Femur (tissue), 1 donor: ENCODE measurements around the gene DARS1.

Experiments
- DNase-seq: peaks from one replicate; pipeline ENCODE4 v3.0.0-alpha.2; 2017

Gene DARS1

DNA sequence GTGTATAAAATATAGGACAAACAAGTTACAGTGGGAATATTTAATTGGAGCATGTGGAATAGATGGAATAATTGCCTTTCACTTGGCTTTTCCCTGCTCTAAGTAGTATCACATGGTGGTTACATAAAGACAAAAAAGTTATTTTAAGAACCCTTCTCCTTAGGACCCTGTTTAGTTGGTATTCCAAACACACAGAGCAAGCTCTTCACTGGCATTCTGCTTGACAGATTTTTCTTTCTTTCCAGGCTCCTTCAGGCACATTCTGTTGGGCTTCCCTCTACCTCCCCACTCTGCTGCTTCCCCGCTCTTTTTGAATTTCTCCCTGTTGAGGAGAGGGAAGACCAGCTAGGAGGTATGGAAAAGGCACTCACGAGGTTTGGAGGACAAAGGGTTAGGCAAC lies 29.0 kb upstream of the DARS1 start:
- DNase-seq, result no peak

DNA sequence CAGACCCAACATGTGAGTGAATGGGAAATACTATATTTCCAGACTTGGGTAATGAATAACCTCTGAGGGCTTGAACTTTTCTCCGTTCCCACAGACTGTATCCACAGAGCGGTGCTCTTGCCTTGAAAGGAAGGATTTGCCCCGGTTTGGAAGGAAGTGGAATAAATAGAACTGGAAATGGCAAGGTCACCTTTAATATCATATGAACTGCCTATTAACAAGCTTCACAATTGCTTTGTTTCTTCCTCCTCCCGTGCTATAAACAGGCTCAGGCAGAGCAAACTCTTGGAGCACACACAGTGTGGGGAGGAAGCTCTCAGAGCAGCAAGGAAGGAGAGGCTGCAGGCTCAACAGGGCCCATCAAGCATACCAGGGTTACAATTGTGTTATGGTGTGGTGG lies 28.5 kb upstream of the DARS1 start:
- no peak for DNase-seq

DNA sequence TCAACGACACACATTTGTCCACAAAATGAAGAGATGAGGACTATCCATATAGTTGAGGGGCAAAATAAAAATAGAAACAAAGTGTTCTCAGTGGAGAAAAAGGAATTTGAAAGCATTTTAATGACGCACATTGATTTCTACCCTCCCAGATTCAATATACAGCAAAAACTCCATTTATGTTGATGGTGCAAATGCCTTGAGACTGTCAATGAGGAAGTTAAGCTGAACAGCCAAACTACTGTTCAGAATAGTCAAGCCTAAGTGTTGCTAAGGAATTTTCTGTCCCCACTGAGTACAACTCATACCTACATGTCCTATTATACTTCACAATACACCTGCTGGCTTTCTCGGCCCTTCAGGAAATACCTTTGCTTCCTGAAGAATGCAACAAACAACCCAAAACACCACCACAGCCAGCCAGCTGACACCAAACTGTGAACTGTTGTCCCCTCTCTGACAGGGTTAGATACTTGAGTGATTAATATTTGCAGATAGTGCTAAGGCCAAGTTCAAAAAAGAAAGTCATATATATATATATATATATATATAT lies 27.8 kb upstream of the DARS1 start:
- DNase-seq, result no peak

DNA sequence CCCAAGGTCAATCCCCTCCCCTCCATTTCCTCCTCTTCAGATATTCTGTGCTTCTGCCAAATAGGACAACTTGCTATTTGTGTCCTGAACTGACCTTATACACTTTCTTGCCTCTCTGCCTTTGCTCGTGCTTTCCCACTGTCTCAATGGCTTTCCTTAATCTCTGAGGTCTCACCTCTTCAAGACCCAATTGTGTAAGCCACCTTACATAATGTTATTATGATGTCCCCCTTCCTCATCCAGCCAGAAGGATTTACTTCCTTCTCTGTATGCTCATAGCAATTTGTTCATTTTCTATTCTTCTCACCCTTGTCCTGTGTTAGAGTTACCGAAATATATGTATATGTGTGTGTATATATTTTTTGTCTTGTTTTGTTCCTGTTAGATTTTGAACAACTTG lies 26.9 kb upstream of the DARS1 start:
- no peak for DNase-seq

DNA sequence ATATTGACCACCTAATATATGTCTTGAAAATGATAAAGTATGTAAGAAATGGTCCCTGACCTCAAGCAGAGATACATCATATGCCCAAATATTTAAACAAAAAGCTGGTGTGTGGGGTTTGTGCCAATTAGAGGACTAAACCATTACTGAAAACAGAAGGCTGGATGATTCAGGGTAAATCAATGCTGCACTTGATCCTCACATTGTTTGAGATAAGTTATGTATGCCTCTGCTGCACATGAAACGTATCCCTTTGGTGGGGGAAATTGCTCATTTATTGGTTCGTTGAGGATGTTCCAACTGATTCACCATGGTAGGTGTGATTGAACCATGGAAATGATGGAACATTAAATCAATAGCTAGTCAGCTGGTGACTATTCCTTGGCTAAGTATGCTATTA lies 24.7 kb upstream of the DARS1 start:
- no peak for DNase-seq

DNA sequence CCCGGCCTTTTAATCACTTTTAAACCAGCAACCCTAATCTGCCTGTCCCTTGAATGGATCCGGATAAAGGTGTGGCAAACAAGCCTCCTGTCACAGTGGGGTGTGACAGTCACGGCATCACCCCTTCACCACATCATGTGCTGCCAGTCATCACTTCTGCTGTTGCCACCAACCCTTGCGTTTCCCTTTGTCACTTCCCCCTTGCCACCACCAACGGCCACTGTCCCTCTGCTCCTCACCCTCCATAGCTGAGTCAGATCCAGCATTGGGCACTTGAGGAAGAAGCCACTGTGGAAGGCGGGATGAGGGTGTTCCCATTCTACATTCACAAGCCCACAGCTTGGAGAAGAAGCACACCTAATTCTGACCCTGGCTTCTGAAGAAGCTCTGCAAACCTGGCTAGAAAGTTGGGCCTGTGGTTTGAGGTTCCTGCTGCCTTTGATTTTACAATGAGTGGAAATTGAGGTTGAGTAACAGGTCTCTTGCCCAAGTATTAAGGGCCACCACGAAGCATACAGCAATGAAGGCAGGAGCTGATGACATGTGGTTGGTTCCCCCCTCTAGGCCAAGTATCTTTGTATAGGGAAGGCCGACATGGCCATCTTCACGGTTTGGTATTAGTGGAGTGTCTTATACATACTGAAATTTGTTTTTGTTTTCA lies 22.9 kb upstream of the DARS1 start:
- peak; percentile 65 for DNase-seq

DNA sequence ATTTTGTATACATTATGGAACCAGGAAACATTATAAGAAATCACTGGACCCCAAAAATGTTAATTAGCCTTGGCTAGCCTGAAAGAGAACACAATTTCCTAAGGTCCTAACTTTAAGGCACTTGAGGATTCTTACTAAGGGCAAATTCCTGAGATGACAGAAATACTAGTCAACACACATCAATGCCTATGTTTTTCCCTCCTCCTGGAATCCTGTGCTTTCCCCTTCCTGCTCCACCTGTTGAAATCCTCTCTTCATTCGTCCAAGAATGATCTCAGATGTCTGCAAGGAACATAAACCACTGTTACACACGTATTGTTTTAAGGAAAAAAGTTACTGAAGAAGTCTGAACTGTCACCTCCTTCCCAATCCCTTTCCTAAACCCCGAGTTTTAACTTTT lies 21.2 kb upstream of the DARS1 start:
- no peak for DNase-seq

DNA sequence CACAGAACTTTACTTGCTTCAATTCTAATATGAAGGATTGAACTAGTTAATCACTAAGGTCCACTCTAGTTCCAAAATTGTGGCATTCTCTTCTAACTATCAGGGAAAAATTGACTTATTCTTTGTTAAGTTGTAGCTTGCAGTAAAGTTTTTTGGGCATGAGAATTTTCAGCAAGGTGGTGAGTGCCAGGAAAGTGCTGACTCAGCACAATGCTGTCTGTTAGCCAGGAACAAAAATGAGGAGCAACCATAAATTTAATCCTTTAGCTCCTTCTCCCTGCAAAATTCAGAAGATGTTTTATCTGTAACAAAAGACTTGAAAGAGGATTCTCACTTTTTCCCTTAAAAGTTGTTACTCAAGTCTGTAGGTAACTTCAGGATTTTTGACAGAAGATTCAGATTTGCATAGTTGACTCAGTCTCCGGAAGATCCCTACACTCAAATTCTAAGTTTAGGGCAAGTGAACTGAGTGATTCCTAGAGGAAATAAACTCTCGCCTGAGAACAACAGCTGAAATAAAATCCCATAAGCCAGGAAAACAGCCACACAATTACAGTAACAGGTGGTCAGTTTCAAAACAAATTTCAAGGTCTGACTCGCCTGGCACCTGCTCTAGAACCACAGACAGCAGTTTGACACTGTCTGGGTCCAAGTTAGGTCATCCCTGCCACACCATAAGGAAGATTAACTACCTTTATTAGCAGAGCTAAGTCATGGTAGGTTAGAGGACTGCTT lies 20.2 kb upstream of the DARS1 start:
- peak; percentile 36 for DNase-seq

DNA sequence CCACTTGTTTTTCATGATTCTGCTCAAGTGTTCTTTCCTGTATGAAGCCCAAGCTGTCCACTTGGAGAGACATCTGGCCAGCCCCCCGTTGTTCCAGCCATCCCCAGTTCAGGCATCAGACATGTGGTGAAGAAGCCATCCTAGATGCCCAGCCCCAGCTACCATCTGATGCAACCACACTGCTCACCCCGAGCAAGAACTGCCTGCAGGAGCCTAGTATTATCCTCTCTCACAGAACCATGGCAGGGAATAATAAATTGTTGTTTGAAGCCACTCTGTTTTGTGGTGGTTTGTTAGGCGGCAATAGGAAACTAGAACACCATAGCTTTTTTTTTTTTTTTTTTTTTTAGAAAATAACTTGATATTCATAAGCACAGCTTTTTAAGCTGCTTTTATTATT lies 19.5 kb upstream of the DARS1 start:
- DNase-seq, result no peak

DNA sequence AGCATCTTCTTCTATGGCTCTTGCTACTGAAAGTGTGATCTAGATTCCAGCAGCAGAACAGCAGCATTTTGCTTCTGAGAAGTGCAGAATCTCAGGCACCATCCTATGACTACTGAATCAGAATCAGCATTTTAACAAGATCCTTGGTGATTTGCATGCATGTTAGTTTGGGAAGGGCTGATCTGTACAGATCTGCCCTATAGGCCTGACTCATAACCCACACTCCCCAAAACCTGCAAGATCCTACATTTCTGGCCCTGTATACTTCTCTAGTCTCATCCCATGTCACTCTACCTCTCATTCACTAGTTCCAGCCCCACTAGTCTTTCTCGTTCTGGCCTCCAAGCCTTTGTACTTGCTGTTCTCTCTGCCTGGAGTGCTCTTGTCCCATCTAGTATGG lies 15.7 kb upstream of the DARS1 start:
- DNase-seq, result no peak

DNA sequence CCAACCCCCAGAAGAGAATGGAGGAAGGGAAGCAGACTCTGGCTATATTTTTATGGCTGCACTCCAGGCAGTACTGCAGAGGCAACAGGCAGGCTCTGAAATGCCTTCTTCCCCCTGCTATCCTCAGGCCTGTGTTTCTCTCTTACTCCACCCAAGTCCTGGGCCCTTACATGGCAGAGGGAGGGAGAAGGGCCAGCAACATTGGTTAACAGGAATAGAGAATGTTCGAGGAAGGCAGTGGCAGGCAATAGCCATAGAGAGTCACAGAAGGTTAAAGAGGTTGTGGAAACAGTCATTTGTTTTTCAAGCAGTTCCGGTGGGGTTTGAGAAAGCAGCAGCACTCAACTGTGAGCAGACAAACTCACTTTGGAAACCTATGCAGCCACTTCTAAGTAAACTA lies 15.1 kb upstream of the DARS1 start:
- no peak for DNase-seq

DNA sequence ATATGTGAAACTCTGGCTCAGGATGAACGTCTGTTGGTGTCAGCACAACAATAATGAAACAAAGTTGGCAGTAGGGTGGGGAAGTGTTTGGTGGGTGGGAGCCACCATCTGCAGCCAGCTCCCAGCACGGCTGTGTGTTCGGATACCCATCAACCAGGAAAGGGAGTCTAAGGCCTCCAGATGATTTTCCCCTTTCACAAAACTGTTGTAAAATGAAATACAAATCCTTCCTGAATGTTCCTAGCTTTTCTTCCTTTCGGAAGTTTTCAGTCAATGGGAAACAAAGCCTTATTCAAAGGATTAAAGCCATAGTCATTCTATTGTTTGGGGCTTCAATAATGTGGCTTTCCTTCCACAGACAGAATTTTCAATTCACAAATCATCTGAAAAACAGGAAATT lies 14.5 kb upstream of the DARS1 start:
- no peak for DNase-seq

DNA sequence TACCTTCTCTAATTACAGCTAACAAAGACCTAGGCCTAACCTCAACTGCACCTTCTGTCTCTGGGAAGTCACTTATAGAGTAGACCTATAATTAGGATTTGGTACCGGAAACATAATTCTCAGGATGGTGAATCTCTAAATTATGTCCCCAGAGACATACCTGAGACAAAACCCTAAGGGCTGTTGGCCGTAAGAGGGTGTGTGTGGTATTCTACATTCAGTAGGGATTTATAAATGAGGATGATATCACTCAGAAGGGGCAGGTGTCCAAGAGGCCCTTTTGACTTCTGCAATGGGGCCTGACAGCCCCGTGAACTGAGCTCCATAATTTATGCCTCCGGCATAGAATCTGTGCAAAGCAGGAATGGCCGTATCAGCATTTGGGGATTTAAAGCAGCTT lies 13.5 kb upstream of the DARS1 start:
- DNase-seq, result no peak

DNA sequence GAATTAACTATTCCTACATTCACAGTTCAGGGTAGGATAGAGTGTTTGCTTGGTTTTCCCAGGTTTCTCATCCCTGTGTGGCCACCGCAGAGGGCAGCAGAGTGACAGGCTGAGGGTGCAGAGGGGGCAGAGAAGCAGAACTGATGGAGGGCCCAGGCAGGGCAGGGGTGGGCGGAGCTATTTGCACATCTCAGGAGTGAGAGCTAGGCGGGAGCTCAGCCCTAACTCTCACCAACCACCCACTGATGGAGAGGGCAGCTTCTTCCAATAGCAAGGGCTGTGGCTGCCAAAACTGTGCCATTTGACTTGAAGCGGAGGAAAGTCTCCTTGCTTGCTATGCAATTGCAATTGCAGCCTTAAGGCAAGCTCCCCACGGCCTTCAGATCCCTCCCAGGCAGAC lies 12.0 kb upstream of the DARS1 start:
- peak; percentile 59 for DNase-seq

DNA sequence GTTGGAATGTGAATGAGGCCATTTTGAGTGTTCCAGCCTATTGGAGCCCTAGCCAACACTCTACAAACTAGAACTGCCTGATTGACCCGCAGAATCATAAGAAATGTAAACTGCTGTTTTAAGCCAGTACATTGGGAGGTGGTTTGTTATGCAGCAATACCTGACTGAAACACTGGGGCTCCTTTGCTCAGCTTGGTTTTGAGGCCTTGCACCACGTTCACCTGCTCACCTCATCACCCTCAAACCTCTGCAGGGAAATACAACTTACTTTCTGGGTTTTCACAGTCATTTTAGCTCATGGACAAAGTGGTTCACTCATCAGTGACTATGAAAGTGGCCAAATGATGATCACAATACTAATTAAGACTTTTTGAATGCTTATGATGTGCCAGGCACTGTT lies 10.9 kb upstream of the DARS1 start:
- DNase-seq, result no peak

DNA sequence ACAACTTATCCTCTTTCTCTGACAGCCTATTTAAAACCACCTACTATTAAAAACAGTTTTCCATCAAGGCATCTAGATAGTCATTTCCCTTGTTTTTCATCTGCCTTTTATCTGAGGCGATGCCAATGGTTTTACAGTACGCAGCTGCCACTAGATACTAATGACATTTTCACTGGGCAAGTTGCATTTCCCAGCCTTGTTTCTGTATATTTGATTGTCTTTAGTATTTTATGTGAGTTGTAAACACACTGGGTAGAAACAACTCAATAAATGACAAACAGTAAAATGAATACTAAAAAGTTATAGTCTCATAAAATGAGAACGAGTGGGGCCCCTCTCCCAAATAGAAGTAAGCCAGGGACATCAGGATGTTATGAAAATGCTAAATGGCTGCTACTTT lies 8.9 kb upstream of the DARS1 start:
- DNase-seq, result no peak

DNA sequence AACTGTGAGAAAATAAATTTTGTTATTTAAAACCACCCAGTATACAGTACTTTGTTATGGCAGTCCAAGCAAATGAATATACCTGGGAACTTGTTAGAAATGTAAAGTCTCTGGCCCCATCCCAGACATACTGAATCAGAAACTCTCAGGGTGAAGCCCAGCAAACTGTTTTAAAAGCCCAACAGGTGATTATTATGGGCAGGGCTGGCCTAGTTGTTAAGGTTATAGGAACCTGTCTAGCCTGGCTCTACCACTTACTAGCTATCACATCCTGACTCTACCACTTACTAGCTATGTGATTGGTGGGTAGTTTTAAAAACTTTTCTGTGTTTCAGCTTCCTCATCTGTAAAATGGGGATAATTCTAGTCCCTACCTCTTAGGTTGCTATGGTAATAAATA lies 8.0 kb upstream of the DARS1 start:
- DNase-seq, result no peak

DNA sequence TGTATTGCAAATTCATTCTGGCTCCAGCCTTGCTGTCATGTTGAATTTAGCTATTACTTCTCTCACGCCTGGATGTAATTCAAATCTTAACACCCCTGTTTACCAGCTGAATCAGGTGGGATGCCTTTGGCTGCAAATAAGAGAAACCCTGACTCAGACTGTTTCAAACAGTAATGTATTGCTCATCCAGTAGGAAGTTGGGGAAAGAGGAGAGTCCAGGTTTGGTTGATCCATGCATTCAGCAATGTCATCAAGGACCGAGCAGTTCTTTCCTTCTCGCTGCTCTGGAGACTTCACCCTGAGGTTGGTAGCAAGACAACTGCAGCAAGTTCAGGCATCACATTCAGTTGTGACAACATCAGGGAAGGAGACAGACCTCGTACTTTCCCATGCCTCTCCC lies 6.4 kb upstream of the DARS1 start:
- DNase-seq, result no peak

DNA sequence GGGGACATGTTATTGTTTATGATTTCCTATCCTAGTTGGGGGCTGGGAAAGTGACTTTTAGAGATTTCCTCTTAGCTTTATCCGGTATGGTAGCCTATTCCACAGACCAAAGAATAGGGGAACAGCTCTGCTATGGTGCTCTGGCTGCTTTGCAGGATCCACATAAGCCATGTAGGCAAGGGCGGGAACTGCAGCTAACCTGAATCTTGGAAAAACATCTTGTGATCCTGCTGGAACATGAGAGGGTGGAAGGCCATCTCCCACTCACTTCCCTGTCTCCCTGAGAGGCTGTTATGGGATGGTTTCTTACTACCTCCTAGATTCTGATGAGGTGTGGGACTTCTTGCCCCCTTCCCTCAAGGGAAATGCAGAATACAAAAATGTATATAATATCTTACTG lies 2.0 kb upstream of the DARS1 start:
- no peak for DNase-seq

DNA sequence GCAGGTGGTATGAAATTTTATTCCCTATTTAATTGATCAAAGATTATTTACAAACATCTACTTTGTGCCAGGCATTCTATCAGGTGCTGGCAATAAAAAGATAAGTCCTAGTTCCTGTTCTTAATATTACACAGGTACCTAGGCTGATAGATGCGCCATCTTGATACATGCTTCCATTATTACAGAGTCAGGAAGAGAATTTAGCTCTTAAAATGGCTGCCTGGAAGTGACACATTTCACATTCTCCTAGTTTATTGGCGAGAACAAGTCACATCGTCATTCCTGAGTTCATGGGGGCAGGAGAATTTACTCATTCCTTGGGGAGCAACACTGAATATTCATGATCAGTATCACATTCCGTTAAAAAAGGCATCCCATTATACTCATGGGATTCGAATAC lies 1.1 kb upstream of the DARS1 start:
- no peak for DNase-seq

DNA sequence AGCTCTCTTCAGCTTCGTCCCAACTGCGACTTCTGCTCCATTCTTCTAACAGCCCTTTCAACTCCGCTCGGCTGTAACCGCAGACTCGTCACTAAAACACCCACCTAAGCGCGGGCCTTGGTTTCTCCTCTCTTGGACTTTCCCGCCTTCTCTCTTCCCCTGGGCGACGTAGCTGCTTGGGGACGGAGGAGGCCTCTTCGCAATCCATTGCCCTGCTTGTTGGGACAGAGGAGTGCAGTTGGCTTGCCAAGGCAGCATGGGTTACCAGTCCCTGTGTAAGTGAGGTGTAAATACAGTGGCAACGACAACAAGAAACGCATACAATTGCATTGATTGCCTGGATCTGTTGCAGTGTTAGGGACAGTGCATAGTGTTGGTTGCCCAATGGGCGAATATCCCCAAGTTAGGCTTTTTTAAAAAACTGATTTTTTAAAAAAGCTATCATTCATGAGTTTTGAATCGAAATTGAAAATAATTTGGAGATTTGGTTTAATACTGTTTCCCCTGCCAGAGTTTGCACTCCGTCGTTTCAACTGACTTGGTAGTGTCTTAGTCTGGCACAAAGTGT lies 484 bp upstream of the DARS1 start:
- no peak for DNase-seq

DNA sequence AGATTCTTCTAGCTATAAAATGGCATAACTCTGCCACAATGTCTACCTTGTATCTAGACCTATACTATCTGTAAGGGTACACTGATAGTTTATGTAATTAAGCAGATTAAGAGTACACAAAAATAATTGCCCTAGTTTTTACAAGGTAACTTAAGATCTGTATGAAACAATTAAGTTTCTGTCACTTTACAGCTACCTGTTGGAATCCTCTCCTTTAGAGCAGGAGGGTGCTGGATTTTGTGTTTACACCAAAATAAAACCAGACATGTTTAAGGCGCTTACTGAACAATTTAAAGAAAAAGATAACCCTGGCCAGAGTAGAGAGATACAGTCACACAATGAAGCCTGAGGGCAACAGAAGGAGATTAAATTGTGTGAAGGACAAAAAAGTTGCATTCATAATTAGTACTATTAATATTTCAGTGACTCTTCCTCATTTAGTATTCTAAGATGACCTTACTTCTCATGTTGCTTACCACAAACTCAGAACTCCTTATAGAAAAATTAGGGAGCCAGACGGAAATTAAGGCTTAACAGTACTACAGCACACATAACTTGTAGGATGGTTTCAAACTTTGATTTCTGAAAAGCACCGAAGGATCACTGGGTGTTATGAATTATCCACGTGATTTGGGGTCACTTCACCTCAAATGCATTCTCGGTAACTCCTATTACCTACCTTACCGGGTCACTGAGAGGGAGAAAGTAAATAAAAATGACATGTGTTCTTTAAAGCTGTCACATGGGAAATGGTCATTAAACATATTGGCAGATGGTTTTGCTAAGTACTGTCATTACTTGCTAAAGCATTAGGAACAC lies 1.0 kb downstream of the DARS1 start:
- no peak for DNase-seq

DNA sequence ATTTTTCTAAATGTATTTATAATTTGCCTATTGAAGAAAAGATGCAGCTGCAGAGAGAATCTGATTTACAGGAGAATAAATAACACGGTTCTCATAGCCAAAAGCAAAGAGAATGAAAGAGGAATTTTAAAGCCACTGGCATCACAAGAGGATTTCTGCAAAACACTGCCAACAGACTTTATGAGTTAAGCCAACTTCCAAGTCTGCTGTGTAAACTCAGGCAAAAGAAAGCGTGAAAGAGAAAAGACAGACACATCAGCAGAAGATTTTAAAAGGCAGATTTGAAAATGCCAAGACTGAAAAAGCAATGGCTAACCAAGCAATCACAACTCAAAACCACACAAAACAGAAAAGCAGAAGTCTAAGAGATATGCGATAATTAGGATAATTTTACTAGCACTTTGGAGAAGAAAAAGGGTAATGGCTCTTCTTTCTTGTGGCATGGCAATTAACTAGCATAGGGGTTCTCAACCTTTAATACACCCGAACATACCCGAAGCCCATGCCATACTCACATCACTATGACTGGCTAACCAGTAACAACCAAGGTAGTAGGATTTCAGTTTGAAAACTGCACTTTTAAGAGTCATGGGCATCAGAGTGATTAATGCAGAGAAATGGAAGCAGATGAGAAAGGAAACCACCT lies 4.9 kb downstream of the DARS1 start:
- DNase-seq, result no peak
